ENCODE results near the gene BUB1B. TPM values are rescaled to one million over a fixed set of nuclear protein-coding genes. Genes with fewer than 3 reads are reported as not detected.

BUB1B gene
- total RNA-seq, 1 experiment from 2014 or later = 83.2 TPM

DNA sequence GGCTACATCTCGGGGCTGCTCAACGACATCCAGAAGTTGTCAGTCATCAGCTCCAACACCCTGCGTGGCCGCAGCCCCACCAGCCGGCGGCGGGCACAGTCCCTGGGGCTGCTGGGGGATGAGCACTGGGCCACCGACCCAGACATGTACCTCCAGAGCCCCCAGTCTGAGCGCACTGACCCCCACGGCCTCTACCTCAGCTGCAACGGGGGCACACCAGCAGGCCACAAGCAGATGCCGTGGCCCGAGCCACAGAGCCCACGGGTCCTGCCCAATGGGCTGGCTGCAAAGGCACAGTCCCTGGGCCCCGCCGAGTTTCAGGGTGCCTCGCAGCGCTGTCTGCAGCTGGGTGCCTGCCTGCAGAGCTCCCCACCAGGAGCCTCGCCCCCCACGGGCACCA is 105.0 kb downstream of the BUB1B start:
- Histone ChIP-seq H4K5ac (ENCODE audit: insufficient read length, low read depth, low read length) (no peak overlapping the region), H2BK20ac (ENCODE audit: low read depth, low read length, poor library complexity, severe bottlenecking) (no peak overlapping the region), H3K18ac (ENCODE audit: insufficient read length, low read depth, low read length) (no peak overlapping the region), H3K27me3 (ENCODE audit: insufficient read depth, low read length) (no peaks in the 10 kb centered on the region), H3K56ac (ENCODE audit: insufficient read length, low read depth, low read length) (no peak overlapping the region), H3K9me3 (ENCODE audit: control insufficient read depth, low read depth, low read length) (no peaks in the 10 kb centered on the region), H3K79me2 (ENCODE audit: insufficient read depth, low read length) (no peaks in the 10 kb centered on the region), H3T11ph (ENCODE audit: low read length) (no peak overlapping the region), H2AFZ (ENCODE audit: low read length) (no peak overlapping the region), H2AK5ac (ENCODE audit: insufficient read length, low read length) (no peak overlapping the region), H2BK120ac (ENCODE audit: low read depth, low read length, poor library complexity, severe bottlenecking) (no peak overlapping the region), H3K79me1 (ENCODE audit: insufficient read depth, low read depth, low read length, poor library complexity, severe bottlenecking) (no peaks in the 10 kb centered on the region), H4K91ac (ENCODE audit: insufficient read length, low read depth, low read length) (no peak overlapping the region), H3K4me1 (ENCODE audit: insufficient read depth, low read length) (no peaks in the 10 kb centered on the region), H3K23ac (ENCODE audit: insufficient read length, low read depth, low read length) (no peak overlapping the region), H2BK12ac (ENCODE audit: insufficient read length, low read depth, low read length) (no peak overlapping the region), H3K4ac (ENCODE audit: low read depth, low read length) (no peak overlapping the region), H3K14ac (ENCODE audit: insufficient read depth, low read length) (no peak overlapping the region), H2BK15ac (ENCODE audit: low read depth, low read length) (no peak overlapping the region), H3K27ac (ENCODE audit: insufficient read length, low read depth, low read length) (no peak overlapping the region), H2BK5ac (ENCODE audit: insufficient read length, low read length) (no peak overlapping the region), H4K8ac (replicated peaks; ENCODE audit: insufficient read length, low read depth, low read length) (no peak overlapping the region), H3K4me2 (ENCODE audit: insufficient read depth, insufficient read length, low read length) (no peak overlapping the region), H4K20me1 (ENCODE audit: control insufficient read depth, insufficient read depth, insufficient read length) (no peaks in the 10 kb centered on the region), H3K9ac (ENCODE audit: extremely low read depth, insufficient read length, low read length) (no peak overlapping the region), H3K23me2 (ENCODE audit: insufficient read length, low read depth, low read length, poor library complexity, severe bottlenecking) (no peaks in the 10 kb centered on the region)
- WGBS (ENCODE audit: extremely low coverage, insufficient read length, low lambda C conversion rate) = no CpG with 5 or more reads among the region's 20 CpGs
- no peaks in the 10 kb centered on the region; a peak in 1 of 5 replicates for H3K9me3 Mint-ChIP-seq
- no peaks in the 10 kb centered on the region; a peak in 2 of 7 replicates for H3K36me3 Mint-ChIP-seq (ENCODE audit: insufficient read depth in 1 of 3, low read depth in 3 of 3)
- H3K27me3 Mint-ChIP-seq (ENCODE audit: low read depth) = no peaks in the 10 kb centered on the region; the same call in 1 of the 2 replicates
- TF ChIP-seq CTCF (conservative IDR thresholded peaks at IDR 0.05) = no peak
- H3K27ac Mint-ChIP-seq = no peak overlapping the region
- peaks cover 15 to 31% of the 10 kb centered on the region in 2 experiments for H3K4me1 Mint-ChIP-seq
- DNase-seq = no peak
- no peak overlapping the region for H3K4me3 Mint-ChIP-seq

All from H9 (cell line).